A172 (cell line): ENCODE data around the gene COL4A6. TPM values are rescaled to one million over a fixed set of nuclear protein-coding genes. Genes with fewer than 3 reads are reported as not detected.

Source experiments
- DNase-seq: peaks from one replicate; pipeline ENCODE4 v3.0.0-alpha.2; 2015; ENCODE audit warnings: low spot score
- total RNA-seq: library from RNA; depleted of rRNA; stranded (reverse); fragments of >200 nt; shearing (Covaris generic); gene quantifications from 2 replicates; pipeline ENCODE4 v1.2.3, GENCODE V29; 2014

COL4A6 gene
- total RNA-seq, 1 experiment from 2014 or later, result 0.03 TPM

DNA sequence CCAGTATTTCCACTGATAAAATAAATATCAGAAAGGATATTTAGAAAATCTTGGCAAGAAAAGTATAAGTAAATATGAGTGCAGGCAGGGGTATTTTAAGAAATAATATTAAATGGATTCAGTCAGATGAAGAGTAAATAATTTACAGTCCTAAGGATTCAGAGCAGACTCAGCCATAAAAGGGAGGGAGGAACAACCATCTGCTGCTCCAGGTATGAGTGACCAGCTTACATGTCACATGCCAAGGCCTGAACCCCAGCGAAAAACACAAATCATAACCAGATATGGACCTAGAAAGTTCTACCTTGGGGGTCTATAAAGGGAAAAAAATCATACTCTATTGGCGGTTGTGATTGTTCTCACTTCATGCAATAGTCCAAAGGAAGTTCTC is 166.8 kb downstream of the COL4A6 start:
- no peak for DNase-seq

DNA sequence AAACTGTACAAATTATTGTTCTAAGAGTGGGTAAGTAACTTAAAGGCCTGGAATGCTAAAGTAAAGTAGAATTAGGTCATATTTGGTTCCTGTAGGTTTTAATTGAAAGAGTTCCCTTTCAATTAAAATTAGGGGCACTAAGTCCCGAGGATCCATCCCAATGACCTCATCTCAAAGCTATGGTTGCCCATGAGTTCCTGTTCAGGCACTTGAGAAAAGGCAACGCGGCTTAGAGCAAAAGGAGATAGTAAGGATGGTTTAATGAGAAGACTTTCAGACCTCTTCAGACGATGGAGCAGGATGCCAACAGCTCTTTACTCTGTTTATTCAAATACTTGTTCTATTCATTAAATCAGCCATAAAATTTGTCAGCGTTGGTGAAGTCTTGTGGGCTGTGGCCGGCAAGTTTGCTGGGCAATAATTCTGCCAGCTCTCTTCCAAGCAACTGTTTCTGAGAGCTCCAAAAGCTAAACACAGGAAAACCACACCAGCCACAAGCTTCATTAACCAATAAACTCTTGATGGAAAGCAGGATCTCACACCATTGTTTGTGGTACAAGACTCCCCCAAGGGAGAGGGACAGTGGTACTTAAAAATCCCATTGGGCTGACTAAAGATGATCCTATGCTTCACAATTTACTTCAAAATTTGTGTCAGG is 167.4 kb downstream of the COL4A6 start:
- peak; percentile 14 for DNase-seq

DNA sequence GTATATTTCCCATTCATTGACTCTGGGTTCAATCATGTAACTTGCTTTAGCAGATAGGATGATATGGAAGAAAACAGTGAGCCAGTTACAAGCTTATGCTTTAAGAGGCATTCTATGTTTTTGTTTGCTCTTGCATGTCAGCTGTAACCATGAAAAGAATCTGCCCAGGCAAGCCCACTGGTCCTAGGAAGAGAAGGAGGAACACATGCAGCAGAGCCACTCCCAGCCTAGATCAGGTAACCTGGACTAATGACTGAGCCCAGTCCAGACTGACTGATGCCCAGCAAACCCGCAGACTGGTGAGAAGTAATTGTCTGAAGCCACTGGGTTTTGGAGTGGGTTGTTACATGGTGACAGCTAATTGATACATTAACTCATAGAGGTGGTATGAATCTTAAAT is 167.9 kb downstream of the COL4A6 start:
- no peak for DNase-seq

DNA sequence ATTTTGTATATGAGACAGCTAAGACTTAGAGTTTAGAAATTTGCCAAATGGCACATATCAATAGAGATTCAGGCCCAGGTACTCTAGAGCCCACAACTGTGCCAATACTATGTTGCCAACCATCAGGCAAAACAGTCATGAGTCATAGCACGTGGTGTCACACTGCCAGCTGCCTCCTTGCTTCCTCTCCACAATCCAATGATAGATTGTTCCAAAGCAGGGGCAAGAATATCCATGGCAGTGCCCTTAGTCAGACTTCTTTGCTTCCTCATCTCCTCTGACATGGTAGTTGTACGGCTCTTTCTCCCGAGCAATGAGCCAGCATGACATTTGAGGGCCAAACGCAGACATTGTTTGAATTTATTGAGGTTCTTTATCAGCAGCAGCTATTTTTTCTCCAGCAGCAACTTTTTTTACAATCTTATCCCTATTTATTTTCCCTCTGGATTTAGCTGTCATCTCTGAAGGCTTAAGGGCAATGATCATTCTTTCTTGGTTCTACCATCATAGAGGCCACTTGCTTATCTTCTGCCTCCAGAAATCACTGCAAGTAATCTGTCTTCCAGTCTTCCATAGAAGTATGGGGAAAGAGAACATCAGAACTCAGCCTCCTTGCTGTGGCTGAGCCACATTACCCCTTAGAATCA is 169.7 kb downstream of the COL4A6 start:
- peak; percentile 29 for DNase-seq

DNA sequence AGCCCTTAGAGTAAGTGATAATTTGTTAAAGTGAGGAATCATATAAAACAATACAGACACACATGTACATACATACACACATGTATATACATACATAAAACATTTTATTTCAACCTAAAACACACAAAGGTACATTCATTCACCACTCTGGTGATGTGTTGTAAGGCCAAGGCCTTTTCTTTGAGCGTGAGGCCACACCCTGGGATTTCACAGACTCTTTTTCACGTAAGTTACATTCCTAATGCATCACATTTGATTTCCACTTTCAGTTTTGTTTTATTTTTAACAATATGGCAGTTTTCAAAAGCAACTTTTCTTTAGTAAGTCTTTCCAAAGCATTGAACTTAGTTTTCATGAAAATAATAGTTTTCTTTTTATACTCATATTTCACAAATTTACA is 170.7 kb downstream of the COL4A6 start:
- no peak for DNase-seq

DNA sequence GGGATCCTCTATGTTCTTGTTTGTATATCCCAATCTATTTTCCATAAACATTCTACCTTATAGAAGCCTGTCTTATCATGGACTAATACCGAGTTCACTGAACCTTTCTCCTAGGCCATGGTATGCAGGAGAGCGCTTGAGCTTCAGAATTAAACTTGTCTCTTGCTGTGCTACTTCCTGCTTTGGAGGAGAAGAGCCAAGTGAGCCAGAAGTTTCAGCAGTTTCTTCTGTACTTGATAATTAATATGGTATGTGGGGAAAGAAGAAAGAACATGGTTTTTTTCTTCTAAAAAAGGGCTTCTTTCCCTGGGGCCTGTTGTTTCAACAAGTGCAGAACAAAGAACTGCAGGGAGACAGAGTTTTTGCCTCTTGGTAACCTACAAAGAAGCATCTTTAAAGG is 173.8 kb downstream of the COL4A6 start:
- no peak for DNase-seq

DNA sequence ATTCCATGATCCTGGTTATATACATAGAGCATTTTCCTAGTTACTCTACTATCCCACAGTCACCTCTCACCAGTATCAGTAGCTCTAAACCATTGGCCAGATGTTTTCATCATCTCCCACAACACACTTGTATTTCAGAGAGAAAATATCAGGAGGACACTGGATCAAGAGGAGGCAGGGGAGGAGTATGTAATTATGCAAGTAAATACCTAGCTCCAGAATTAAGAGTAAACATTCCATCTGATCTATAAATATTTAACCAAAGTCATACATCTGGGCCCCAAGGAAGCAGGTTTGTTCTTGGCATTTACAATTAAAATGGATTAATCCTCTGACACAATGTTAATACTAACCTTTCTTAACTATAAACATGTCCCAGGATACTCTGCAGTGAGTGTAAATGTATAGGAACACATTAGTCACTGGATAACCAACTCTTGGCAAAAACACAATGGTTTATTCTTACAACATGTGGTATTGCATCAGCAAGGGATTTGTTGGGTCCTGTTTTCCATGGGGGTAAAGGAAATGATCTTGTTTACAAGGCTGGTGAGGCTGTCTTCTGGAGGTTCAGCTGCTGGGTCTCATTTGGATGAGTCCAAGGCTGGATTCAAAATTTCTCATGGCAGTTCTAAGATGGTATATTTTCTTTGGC is 176.5 kb downstream of the COL4A6 start:
- DNase-seq, result no peak

DNA sequence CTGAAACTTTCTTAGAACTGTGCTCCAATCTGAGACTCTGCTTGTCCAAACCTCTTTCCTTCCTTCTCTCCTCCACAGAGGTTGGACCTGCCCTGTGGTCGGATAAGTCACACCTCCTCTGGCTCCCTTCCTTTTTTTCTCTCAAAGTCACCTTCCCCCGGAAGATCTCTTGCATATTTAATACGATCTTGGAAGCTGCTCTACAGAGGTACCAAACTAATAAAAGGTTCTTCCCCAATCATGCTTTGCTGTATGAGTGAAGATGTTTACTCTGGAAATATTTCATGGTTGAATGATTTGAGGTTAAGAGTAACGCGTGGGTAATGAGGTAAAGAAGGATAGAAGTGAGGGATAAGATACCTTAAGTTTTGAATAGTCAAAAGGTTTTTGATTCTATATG is 180.7 kb downstream of the COL4A6 start:
- no peak for DNase-seq

DNA sequence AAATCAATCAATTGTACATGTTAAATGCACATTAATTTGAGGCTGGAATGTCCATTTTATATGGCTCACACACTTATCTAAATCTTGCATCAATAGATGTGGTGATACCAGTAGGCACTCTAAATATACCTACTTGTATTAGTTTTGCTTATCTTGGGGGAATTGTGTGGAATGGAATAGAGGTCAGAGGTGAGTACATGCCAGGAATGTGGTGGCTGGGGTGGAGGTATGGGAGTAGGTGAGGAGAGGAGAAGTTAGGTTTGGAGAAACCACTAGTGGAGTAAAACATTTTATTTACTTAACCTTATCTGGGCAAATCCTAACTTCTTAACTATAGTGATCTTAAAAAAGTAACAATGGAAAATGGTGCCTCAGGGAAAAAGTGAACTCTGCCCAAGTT is 183.6 kb downstream of the COL4A6 start:
- DNase-seq, result no peak

DNA sequence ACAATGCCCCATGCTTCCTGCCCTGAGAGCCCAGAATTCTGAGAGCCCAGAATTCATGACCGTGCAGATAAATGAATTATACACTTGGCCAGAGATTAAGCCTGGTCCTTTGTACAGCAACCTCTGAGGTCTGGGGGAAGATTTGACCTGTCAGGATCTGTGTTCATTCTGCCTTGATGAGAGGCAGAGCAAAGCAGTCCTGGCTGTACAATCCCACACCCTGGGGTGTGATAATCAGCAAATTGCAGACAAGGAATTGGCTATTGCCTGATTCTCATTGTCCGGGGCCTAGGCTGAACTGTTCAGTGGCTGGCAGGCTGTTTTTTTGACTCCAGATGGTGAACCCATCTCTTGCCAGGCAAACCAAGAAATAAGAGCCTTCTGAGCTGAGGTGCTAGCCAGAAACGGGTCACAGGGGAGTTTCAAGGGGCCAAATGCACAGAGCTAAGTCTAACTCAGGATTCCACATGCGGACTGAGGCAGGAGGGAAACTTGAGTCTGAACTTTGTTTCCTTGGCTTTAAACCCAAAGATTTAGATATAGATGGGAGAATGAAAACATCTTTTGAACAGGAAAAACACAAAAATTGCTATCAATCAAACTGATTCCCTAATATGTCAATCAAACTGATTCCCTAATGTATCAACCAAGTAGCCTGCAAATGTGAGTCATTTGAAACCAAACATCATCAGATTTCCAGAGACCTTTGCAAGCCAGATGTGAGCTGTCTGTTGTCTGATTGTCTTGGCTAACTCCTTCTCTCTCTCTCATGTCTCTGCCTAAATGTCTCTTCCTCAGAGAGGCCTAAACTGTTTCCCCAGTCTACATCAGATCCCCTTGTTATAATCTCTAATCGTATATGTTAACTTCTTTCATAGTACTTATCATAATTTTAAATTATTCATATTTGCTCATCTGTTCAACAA is 187.3 kb downstream of the COL4A6 start:
- no peak for DNase-seq

DNA sequence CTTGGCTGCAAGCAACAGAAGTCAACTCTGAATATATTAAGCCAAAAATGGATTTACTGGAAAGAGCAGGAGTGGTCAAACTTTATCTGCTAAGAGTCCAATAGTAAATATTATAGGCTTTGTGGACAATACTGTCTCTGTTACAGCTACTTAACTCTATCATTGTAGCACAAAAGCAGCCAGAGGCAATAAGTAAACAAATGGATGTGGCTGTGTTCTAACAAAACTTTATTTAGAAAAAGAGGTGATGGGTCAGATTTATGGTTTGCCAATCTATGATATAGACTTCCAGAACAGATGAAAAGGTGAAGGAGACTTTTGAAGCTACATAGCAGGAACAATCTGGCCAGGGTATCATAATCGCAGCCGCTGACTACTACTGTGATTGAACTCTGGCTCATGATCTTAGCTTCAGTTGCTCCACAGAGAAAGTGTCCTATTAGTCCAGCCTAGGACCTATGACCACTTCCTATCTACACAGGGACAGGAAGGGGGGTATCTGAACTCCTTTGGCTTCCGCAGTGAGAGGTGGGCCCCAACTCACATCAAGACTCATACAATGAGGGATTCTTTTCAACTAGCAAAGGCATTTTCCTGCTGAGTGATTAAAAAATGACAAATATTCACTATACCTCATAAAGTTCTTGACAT is 191.8 kb downstream of the COL4A6 start:
- DNase-seq, result no peak

DNA sequence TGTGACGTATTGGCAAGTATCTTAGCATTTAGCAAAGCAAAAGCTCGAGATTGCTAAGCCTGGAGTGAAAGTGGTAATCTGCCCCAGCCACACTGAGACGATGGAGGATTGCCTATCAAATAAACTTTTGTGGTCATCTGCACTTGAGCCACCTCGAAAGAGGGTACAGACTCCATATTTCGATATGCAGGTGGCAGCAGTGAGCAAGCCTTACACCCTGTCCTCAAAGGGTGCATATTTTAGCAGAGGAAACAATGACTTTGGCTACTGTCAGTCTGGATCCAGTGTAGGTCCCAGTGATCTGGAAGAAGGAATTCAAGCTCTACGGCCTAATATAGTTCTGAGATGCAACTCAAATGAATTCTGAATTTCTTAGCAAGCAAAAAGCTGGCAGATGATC is 192.8 kb downstream of the COL4A6 start:
- DNase-seq, result no peak

DNA sequence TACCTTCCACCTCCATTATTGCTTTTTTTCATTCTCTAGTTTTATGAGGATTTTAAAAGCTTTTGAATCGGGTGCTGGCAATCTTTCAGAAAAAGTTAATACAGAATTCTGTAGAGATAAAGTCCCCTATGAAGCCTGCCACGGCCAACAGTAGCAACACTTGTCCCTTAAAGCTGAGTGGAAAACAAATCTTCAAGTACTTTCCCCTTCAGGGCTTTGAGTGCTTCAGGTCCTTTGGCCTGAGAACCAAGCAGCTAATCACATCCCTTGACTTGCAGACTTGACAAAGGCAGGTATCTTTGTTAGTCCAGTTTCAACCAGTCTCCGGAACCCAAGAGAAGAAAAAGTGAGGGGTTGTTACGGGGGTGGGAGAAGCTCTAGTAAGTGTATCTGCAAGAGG is 202.2 kb downstream of the COL4A6 start:
- no peak for DNase-seq

DNA sequence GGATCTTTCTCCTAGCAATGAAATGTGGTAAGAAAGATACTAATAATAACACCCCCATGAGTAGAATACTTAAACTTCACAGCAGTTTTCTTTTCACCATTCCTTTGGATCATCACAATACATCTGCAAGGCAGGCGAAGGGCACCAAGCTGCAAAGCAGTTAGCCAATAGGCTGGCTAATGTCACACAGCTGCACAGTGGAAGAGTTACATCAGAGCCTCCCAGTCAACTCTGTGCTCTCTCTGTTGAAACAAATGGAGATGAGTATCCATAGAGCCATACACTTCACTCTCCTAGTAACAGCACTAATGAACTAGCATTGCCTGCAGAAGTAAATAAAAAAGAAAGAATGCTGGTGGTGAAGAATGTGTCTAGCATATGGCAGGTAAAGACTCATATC is 207.6 kb downstream of the COL4A6 start:
- DNase-seq, result no peak

DNA sequence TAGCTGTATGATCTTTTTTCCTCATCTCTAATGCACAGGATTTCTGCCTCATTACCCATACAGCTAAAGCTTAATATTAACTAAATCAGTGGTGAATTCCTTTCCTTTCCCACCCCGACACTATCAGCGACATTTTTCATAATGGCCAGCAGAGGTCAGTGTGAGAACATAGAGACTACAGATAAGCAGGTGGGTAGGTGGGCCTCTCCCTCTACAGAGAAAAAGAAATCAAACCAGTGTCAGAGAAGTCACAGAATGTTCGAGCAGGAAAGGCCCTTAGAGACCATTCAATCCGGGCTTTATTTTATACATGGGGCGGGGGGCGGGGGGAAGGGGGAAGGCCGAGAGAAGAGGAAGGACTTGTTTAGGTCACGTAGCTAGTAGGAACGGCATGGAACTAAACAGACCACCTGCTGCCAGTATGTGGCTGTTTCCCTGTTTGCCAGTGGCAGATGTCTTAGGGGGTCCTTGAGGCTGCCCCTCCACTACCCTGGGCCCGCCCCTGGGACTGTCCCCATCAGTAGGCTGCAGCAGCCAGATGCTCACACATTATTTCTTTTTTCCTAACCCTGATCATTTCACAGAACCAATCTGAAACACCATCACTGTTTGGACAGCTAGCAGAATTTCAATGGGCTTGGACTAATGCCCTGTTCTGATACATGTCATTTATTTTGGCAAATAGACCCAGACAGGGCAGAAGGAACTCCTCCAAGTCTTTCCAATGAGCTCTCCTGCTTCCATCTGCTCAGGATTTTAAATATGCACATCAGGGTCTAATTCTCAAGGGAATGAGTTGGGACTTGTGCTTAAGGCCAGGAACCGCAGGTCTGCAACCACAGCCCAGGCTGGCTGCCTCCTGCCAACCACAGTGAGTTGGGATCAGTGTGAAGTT is 213.2 kb downstream of the COL4A6 start:
- DNase-seq, result no peak

DNA sequence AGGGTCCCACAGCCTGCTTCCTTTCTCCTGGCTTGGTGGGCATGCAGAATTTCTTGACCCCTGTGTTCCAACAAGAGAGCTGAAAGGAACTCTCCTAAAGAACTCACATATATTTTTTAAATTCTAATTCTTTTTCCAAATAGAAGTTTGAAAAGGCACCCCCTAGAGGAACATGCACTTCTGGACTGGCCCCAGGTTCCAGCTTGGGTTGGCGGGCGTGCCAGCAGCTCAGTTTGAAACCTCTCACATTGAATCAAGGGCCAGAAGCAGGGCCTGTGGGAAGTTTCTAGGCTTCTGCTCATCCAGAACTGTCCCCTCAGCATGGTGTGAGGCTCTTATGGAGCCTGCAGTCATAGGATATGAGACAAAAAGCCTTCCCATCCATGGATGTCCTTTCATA is 214.0 kb downstream of the COL4A6 start:
- no peak for DNase-seq

DNA sequence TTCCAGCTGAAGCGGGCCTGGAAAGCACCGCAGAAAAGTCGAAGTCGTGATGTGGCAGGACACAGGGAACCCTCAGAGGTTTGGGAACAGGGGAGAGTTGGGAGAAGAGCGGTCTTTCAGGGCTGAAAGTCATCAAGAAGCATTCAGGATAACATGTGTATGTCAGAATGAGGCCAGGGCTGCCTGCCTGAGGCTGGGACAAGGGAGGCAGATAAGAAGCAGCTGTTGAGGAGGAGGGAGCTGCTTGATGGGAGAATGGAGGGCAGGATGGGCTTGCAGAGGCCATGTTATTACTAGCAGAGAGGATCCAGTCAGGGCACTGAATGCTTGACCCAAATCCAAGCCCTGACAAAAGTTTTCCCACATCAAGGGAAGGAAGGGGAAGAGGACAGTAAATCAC is 214.6 kb downstream of the COL4A6 start:
- DNase-seq, result no peak

DNA sequence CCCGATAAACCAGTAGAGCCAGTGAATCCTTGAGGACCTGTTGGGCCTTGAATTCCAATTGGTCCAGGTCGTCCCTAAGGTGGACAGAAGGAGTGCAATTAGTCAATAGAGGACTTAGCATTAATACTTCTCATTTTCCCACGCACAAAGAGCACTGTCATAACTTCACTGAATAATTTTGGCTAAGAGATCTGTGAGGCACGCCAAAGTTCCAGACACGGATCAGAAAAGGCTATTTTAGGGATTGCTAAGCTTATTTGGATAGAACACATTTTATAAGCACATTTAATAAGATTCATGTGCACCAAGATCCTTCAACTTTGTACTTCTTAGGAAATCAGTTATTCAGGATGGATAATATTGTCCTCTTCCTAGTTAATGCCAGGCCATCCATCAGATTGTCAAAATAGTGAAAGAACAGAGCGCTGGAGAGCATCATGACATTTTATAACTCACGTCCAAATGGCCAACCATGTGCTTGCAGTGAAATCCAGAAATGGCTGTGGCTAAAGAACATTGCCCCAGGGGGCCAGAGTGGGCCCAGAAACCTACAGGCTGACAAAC is 216.8 kb downstream of the COL4A6 start:
- DNase-seq, result no peak

DNA sequence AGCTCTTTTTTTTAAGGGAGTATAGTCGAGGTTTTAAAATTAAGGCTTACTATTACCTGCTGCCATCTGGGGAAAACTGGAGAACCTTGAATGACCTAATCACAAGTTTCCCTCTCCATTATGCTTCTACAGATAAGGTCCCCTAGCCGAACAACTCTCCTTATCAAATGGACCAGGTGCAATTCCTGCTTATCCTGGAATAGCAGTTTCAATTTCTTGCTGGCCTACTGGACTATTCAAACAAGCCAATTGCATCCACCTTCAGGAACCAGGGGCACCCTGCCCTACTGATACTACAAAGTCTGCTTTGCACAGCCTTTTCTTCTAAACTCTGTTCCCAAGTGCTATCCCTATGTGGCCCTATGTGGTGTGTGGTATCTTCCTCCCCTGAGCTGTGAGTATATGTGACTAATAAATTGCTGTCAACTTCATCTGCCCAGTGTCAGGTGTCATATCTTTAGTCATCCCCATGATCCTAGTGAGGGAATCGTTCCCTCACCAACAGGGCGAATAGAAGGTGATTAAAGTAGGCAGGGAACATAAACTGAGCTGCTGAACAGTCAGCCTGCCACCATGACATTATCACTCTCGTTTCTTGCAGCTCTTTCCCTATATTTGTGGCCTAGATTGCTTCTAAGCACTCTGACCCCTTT is 218.1 kb downstream of the COL4A6 start:
- no peak for DNase-seq

DNA sequence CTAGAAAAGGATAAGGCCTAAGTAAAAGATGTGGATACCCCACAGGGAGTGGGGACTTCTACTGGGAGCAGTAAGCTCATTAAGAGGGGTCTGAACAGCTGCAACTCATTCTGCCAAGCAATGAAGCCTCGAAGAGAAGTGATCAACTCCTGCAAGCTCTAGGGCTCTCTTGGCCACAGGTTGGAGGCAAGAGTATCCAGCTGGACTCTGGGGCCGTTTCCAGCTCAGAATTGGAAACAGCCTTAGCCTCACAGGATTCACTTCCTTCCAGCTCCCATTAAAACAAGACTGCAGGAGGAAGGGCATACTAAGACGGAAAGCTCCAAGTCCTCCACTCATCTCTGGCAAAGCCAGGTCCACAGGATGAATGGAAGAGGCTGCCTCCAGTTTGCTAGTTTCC is 220.3 kb downstream of the COL4A6 start:
- DNase-seq, result no peak
